Vagina (tissue), 2 donors: ENCODE measurements around the gene SEMA4C. TPM values are rescaled to one million over a fixed set of nuclear protein-coding genes. Genes with fewer than 3 reads are reported as not detected.

ENCODE experiments used
- DNase-seq, 2 donors: peaks; one replicate each; pipeline ENCODE4 v3.0.0-alpha.2; 2017; ENCODE audit errors: extremely low spot score in 2 of 2
- H3K27ac ChIP-seq: fragments of 200-600 bp; sonication (generic); one replicate; pipeline ENCODE4 v1.5.1; 2019
- H3K27me3 ChIP-seq: fragments of 200-600 bp; sonication (generic); one replicate; pipeline ENCODE4 v1.5.1; 2019
- H3K36me3 ChIP-seq, 2 donors: fragments of 200-600 bp; sonication (generic); one replicate each; pipeline ENCODE4 v1.5.1; 2017 to 2019
- H3K4me1 ChIP-seq: fragments of 200-600 bp; sonication (generic); one replicate; pipeline ENCODE4 v1.5.1; 2019
- H3K4me3 ChIP-seq, 2 donors: fragments of 200-600 bp; sonication (generic); 1 replicate in 1 of 2; 2 replicates in 1 of 2; pipeline ENCODE4 v1.5.1; 2016 to 2019
- H3K9me3 ChIP-seq: fragments of 200-600 bp; sonication (generic); one replicate; pipeline ENCODE4 v1.5.1; 2019
- POLR2A ChIP-seq, 2 donors: fragments of 450-650 bp; IDR thresholded peaks; one replicate each; pipeline ENCODE4 v1.6.1; 2017; ENCODE audit warnings: antibody characterized with exemption in 2 of 2, mild to moderate bottlenecking in 2 of 2, moderate library complexity in 2 of 2
- POLR2AphosphoS5 ChIP-seq, 2 donors: sonication (generic); formaldehyde crosslinking; IDR thresholded peaks; one replicate each; pipeline ENCODE4 v1.9.0; 2017; ENCODE audit warnings: antibody characterized with exemption in 2 of 2, mild to moderate bottlenecking in 2 of 2, low read depth in 1 of 2; ENCODE audit not compliant: insufficient read depth in 1 of 2
- intact Hi-C: fragments of 100-400 bp; cut with DNase I; formaldehyde crosslinking; loops from one replicate; pipeline ENCODE4 v1.15.1; 2023
- total RNA-seq: library from RNA; depleted of rRNA; stranded (reverse); fragments of >200 nt; gene quantifications from one replicate; pipeline ENCODE4 v1.2.3, GENCODE V29; 2016
- TF ChIP-seq, protein P1 (sequence below), 3 experiments: fragments of 450-650 bp in 2 of 3; fragments of 200-600 bp in 1 of 3; sonication (generic) in 1 of 3; IDR thresholded peaks; one replicate each; pipeline ENCODE4 v1.5.1; 2017 to 2019; ENCODE audit warnings: antibody characterized with exemption in 3 of 3, mild to moderate bottlenecking in 2 of 3, moderate library complexity in 2 of 3

SEMA4C gene
- total RNA-seq, 1 donor from 2014 or later: 60.6 TPM

DNA sequence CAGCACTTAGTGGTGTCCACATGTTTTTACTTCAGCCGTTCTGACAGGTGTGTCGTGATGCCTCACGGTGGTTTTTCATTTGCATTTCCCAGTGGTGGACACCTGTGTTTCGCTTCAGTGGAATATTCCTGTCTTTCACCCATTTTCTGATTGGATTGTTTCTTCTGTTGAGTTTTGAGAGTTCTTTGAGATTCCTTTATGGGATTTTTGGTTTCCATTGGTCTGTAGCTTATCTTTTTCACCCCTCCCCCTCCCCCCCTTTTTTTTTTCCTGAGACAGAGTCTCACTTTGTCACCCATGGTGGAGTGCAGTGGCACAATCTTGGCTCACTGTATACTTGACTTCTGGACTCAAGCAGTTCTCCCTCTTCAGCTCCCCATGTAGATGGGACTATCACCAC, 34.0 kb downstream of the SEMA4C start:
- intact Hi-C loops: no loop called here
- Histone ChIP-seq H3K4me3 (no peak overlapping the region), H3K4me1 (peaks cover 27% of the 10 kb centered on the region), H3K27me3 (no peaks in the 10 kb centered on the region), H3K36me3 (peaks cover 0 to 27% of the 10 kb centered on the region in 2 donors), H3K9me3 (no peaks in the 10 kb centered on the region), H3K27ac (no peak overlapping the region)
- no peak for DNase-seq
- TF ChIP-seq POLR2A (IDR thresholded peaks at IDR 0.05) (no peak), POLR2AphosphoS5 (IDR thresholded peaks at IDR 0.05; ENCODE audit: insufficient read depth in 1 of 2, low read depth in 1 of 2) (no peak)
- TF ChIP-seq, protein P1, sequence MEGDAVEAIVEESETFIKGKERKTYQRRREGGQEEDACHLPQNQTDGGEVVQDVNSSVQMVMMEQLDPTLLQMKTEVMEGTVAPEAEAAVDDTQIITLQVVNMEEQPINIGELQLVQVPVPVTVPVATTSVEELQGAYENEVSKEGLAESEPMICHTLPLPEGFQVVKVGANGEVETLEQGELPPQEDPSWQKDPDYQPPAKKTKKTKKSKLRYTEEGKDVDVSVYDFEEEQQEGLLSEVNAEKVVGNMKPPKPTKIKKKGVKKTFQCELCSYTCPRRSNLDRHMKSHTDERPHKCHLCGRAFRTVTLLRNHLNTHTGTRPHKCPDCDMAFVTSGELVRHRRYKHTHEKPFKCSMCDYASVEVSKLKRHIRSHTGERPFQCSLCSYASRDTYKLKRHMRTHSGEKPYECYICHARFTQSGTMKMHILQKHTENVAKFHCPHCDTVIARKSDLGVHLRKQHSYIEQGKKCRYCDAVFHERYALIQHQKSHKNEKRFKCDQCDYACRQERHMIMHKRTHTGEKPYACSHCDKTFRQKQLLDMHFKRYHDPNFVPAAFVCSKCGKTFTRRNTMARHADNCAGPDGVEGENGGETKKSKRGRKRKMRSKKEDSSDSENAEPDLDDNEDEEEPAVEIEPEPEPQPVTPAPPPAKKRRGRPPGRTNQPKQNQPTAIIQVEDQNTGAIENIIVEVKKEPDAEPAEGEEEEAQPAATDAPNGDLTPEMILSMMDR (IDR thresholded peaks at IDR 0.05): no peak

DNA sequence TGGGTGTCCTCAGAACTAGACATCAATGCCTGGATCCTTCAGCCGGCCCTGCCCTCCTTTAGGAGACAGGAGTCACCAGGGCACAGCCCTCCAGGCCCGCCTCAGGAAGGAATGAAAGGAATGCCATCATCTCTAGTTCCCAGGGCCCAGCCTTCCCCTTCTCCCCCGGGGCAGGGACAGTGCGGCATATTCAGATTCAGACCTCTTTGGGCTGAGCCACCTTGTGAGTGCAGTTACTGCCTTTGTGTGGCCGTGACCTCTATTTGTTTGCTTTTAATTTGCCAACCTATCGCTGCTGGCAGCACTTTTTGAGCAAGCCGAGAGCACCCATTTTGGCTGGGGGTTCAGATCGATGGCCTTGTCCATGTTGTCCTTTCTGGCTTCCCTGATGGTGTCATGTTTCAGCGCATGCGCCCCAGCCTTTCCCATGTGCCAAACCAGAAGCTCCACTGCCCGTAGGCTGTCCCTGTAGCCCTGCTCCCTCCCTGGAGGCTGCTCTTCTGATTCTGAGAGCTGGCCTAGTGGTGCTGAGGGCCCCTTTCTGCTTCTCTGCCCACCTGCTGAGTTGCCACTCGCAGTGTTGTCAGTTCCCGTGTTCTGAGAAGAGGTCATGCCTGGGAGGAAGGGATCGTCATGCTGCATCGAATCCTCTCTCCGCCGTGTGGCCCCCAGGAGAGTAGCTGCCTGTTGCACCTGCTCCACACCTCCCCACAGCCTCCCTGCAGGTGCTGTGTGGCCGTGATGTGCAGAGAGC, 36.9 kb downstream of the SEMA4C start:
- no peak for DNase-seq
- intact Hi-C loops: no loop called here
- Histone ChIP-seq H3K4me1 (peaks cover 12% of the 10 kb centered on the region), H3K36me3 (peaks cover 0 to 53% of the 10 kb centered on the region in 2 donors), H3K9me3 (no peaks in the 10 kb centered on the region), H3K4me3 (no peak overlapping the region), H3K27me3 (no peaks in the 10 kb centered on the region), H3K27ac (no peak overlapping the region)
- TF ChIP-seq POLR2AphosphoS5 (IDR thresholded peaks at IDR 0.05; ENCODE audit: insufficient read depth in 1 of 2, low read depth in 1 of 2): peak in 1 of 2 donors; percentile 5
- TF ChIP-seq, protein P1 (IDR thresholded peaks at IDR 0.05): no peak

DNA sequence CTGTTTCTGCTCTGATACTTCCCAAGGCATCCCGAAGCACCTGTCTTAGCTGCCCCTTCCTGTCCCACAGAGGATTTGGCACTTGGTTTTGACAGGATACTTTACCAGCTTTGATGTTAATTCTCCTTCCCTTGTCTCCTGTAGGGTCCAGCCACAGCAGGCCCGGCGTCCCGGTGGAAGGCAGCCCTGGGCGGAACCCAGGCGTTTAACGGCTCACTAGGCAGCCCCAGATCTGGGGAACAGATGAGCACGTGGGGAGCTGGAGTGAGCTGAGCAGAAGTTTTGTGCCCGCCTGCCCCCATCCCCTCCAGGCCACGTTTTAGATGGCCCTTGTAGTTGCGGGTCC, 37.5 kb downstream of the SEMA4C start:
- Histone ChIP-seq H3K4me3 (no peak overlapping the region), H3K9me3 (no peaks in the 10 kb centered on the region), H3K27ac (no peak overlapping the region), H3K36me3 (peaks cover 0 to 59% of the 10 kb centered on the region in 2 donors), H3K4me1 (peaks cover 12% of the 10 kb centered on the region), H3K27me3 (no peaks in the 10 kb centered on the region)
- TF ChIP-seq, protein P1 (IDR thresholded peaks at IDR 0.05): no peak
- TF ChIP-seq POLR2AphosphoS5 (IDR thresholded peaks at IDR 0.05; ENCODE audit: insufficient read depth in 1 of 2, low read depth in 1 of 2) (no peak), POLR2A (IDR thresholded peaks at IDR 0.05) (no peak)
- intact Hi-C loops: no loop called here
- no peak for DNase-seq

DNA sequence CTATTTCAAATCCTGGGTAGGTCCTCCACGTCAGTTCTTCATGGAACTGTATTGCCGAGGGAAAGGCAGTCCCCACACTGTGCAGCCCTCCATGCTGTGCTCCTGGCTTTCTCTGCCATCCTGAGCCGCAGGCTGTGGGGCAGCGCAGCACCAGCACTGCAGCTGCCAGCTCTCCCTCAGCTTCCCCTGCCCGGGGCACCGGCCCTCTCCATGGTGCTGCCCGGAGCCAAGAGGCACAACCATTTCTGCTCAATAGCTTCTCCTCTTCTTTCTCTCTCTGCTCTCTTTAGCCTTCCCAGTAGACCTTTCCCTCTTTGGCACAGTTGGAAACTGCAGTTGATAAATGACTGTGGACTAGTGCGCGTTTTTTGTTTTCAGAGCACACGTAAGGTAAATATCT, 38.2 kb downstream of the SEMA4C start:
- TF ChIP-seq, protein P1 (IDR thresholded peaks at IDR 0.05): no peak
- no peak for TF ChIP-seq POLR2A (IDR thresholded peaks at IDR 0.05)
- no peak for TF ChIP-seq POLR2AphosphoS5 (IDR thresholded peaks at IDR 0.05; ENCODE audit: insufficient read depth in 1 of 2, low read depth in 1 of 2)
- no peaks in the 10 kb centered on the region for H3K9me3 ChIP-seq
- no peak overlapping the region for H3K4me3 ChIP-seq
- peaks cover 0 to 66% of the 10 kb centered on the region in 2 donors for H3K36me3 ChIP-seq
- no peak for DNase-seq
- peaks cover 12% of the 10 kb centered on the region for H3K4me1 ChIP-seq
- intact Hi-C loops: no loop called here
- no peaks in the 10 kb centered on the region for H3K27me3 ChIP-seq
- no peak overlapping the region for H3K27ac ChIP-seq

DNA sequence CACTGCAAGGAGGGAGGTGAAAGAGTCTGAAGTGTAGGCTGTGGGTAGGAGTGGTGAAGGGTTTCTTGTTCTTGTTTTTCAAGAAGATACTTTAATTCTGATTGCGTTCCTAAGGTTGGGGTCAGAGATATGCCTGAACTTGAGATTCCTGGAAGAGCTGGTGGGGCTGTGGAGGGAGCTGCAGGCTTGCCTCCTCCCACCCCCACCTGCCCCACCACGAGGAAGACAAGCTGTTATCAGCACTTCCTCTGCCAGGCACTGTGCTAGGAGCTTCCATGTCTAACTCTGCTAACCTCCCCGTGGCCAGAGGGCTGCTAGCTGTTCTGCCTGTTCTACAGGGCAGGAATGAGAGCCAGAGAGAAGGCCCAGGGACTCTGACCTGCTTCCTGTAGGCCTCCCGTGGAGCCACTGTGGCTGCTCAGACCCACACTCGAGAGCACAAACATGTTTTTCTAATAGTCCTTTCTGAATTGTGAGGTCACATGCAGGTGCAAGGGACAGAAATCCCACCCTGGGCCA, 39.8 kb downstream of the SEMA4C start:
- DNase-seq: no peak

More for the DNA sequence above, 39.8 kb downstream of the SEMA4C start:
- Histone ChIP-seq H3K4me3 (no peak overlapping the region), H3K27ac (no peak overlapping the region), H3K27me3 (no peaks in the 10 kb centered on the region), H3K4me1 (peaks cover 12% of the 10 kb centered on the region), H3K9me3 (no peaks in the 10 kb centered on the region), H3K36me3 (peaks cover 0 to 72% of the 10 kb centered on the region in 2 donors)
- intact Hi-C loops: no loop called here
- TF ChIP-seq POLR2A (IDR thresholded peaks at IDR 0.05): no peak
- TF ChIP-seq POLR2AphosphoS5 (IDR thresholded peaks at IDR 0.05; ENCODE audit: insufficient read depth in 1 of 2, low read depth in 1 of 2): no peak
- TF ChIP-seq, protein P1 (IDR thresholded peaks at IDR 0.05): no peak
